ENCODE data around the gene ATOH8.

Gene ATOH8, protein sequence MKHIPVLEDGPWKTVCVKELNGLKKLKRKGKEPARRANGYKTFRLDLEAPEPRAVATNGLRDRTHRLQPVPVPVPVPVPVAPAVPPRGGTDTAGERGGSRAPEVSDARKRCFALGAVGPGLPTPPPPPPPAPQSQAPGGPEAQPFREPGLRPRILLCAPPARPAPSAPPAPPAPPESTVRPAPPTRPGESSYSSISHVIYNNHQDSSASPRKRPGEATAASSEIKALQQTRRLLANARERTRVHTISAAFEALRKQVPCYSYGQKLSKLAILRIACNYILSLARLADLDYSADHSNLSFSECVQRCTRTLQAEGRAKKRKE

DNA sequence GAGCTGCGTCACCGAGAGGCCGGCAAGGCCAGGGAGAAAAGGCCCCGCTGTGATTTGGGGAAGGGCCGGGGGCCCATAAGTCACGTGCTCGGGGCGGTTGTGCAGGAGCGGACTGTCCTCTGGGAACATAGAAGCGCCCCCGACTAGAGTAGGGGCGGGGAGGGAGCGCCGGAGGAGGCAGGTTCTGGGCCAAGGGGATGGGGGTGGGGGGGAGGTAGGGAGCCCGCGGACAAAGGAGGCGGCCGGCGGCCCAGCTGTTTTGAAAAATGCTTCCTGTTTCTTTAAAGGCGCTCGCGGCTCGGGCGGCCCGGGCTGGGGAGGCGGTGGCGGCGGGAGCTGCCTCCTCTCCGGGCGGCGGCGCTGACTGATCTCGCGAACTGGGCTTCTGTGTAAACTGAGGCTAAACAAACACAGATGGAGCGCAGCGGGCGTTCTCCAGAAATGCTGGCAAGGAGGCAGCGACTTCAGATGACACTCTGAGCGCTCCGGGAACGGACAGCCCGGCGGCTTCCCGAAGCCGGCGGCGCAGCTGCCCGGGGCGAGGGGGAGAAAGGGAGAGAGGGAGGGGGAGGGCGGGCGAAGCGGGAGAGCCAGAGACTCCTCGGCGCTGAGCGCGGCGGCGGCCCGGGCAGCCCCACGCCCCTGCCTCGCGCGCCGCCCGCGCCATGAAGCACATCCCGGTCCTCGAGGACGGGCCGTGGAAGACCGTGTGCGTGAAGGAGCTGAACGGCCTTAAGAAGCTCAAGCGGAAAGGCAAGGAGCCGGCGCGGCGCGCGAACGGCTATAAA, at the start of gene ATOH8:
Gene ATOH8 (plus strand): TSS at position 467 of the 788 bp plus-strand sequence. CDS start 199 bp downstream, at position 666.
- Histone ChIP-seq H3K36me3 (ENCODE audit: insufficient read depth, low read length) (no peaks in the 10 kb centered on the region), H3K27me3 (ENCODE audit: insufficient read depth, low read length) (peaks cover 13% of the 10 kb centered on the region), H3K4me1 (ENCODE audit: insufficient read depth, low read length) (peaks cover 19% of the 10 kb centered on the region), H3K4me3 (ENCODE audit: low read length) (peak within 1 kb of the TSS; percentile 60), H2AFZ (ENCODE audit: low read depth, low read length) (peak within 1 kb of the TSS; percentile 63), H3K9me3 (ENCODE audit: low read length) (no peaks in the 10 kb centered on the region)

DNA sequence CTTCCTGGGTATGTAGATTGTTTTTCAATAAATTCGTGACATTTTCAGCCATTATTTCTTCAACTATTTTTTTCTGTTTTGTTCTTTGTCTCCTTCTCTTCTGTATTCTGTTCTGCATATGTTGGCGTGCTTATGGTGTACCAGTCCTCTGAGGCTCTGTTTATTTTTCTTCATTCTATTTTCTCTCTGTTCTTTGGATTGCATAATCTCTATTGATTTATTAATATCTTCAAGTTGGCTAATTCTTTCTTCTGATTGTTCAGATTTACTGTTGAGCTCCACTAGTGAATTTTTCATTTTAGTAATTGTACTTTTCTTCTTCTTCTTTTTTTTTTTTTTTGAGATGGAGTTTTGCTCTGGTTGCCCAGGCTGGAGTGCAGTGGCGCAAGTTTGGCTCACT, 49.8 kb upstream of the ATOH8 start:
- Histone ChIP-seq H3K4me3 (ENCODE audit: low read length) (no peak overlapping the region), H3K27me3 (ENCODE audit: insufficient read depth, low read length) (peaks cover 13% of the 10 kb centered on the region), H3K4me1 (ENCODE audit: insufficient read depth, low read length) (peaks cover 4% of the 10 kb centered on the region), H3K36me3 (ENCODE audit: insufficient read depth, low read length) (no peaks in the 10 kb centered on the region), H3K9me3 (ENCODE audit: low read length) (no peaks in the 10 kb centered on the region), H2AFZ (ENCODE audit: low read depth, low read length) (no peak overlapping the region)

DNA sequence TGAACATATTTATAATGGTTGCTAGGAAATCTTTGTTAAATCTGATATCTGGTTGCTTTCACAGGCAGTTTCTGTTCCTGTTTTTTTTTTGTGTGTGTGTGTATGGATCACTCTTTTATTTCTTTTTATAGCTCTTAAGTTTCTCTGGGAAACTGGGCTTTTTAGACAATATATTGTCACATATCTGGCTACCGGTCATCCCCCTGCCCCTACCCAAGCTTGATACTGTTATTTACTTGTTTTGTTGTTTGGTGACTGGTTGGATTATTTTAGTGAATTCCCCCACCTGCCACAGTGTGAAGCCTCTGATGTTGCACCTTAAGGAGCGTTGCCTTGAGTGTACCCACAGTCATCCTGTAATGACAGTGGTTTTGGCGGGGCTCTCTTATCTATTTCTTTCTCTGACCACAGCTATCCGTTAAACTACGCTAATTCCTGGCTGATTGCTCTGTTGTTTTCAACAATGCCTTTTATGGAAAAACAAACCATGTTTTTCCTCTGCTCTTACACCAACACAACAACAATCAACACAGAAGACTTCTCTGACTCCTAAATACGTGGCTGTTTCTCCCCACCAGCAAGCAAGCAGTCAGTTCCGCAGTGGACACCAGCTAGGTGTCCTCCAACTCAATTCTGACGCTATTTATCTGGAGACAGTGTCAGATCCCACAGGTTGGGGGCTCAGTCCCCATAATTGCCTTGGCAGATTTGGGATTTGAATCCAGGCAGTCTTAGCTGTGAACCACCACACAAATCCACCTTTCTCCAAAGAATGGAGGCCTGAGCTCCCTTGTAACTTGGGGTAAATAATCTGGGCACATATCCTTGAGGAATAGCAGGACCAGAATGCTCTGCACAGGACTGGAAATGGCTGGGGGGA, 48.8 kb upstream of the ATOH8 start:
- Histone ChIP-seq H3K4me1 (ENCODE audit: insufficient read depth, low read length) (peaks cover 4% of the 10 kb centered on the region), H3K9me3 (ENCODE audit: low read length) (no peaks in the 10 kb centered on the region), H3K27me3 (ENCODE audit: insufficient read depth, low read length) (peaks cover 20% of the 10 kb centered on the region), H3K36me3 (ENCODE audit: insufficient read depth, low read length) (no peaks in the 10 kb centered on the region), H2AFZ (ENCODE audit: low read depth, low read length) (no peak overlapping the region), H3K4me3 (ENCODE audit: low read length) (no peak overlapping the region)

DNA sequence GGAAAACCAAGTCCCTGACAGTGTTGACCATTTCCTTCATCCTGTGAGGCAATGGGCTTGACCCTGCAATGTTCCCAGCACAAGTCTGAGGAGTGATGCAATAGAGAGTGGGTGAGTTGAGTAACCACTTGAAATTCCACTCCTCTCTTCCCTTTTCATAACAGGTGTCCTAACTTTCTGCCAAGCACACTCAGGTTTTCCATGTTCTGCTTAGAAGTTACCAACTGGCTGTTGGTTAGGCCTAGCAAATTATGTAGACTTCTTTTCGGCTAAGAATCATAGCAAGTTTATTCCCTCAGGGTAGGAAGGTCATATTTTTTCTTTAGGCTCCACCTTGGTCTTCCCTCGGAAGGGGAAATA, 48.1 kb upstream of the ATOH8 start:
- H3K4me3 ChIP-seq (ENCODE audit: low read length) = no peak overlapping the region
- H2AFZ ChIP-seq (ENCODE audit: low read depth, low read length) = no peak overlapping the region
- H3K9me3 ChIP-seq (ENCODE audit: low read length) = no peaks in the 10 kb centered on the region
- H3K4me1 ChIP-seq (ENCODE audit: insufficient read depth, low read length) = peaks cover 4% of the 10 kb centered on the region
- H3K27me3 ChIP-seq (ENCODE audit: insufficient read depth, low read length) = peaks cover 22% of the 10 kb centered on the region
- H3K36me3 ChIP-seq (ENCODE audit: insufficient read depth, low read length) = no peaks in the 10 kb centered on the region

DNA sequence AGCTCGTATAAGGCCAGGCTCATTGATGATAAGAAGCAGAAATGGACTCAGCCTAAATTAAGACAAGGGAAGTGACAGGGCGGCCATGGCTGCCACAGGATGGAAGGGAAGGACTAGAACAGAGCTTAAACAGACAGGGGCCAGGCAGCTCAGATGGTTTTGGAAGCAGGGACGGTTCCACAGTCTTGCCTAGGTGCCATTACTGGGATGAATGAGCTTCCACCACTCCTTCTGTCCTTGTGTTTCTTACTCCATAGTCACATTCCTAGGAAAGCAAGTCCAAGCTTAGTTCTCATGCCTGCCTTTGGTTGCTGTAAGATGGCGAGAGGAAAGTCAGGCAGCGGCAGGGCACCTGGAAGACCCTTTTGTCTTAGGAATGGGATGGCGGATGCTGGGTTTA, 47.7 kb upstream of the ATOH8 start:
- peaks cover 25% of the 10 kb centered on the region for H3K27me3 ChIP-seq (ENCODE audit: insufficient read depth, low read length)
- H3K9me3 ChIP-seq (ENCODE audit: low read length) = no peaks in the 10 kb centered on the region
- peaks cover 4% of the 10 kb centered on the region for H3K4me1 ChIP-seq (ENCODE audit: insufficient read depth, low read length)
- H2AFZ ChIP-seq (ENCODE audit: low read depth, low read length) = no peak overlapping the region
- no peaks in the 10 kb centered on the region for H3K36me3 ChIP-seq (ENCODE audit: insufficient read depth, low read length)
- no peak overlapping the region for H3K4me3 ChIP-seq (ENCODE audit: low read length)

DNA sequence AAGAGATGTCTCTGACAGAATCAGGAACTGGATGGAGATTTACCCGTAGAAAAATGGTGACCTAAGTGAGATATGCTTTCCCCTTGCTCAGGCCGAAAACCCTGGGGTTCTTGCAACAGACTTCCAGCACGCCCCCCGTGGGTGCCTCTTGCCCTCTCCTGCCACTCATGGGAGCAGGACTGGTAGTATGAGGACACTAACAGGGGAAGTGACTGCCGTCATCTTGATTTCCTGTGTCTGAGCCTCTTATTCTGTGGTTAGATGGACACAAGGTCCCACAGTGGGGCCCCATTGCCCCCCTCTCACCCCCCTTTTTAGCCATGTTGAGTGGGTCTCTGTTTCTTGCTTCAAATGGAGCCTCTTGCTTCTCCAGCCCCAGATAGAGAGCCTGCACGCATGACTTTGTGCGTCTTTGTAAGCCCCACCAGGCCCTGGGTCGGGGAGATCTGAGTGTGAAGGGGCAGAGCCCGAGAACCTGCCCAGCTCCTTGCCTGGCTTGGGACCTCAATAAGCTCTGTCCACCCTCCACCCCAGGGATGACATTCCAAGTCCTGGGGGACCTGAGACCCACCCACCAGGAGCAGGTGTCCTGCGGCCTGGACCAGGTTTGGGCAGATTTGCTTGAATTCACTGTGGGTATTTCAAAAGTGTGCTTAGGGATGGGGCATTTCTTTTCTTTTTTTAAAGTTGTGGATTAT, 47.0 kb upstream of the ATOH8 start:
- Histone ChIP-seq H3K4me3 (ENCODE audit: low read length) (no peak overlapping the region), H3K4me1 (ENCODE audit: insufficient read depth, low read length) (peaks cover under 1% of the 10 kb centered on the region), H2AFZ (ENCODE audit: low read depth, low read length) (no peak overlapping the region), H3K36me3 (ENCODE audit: insufficient read depth, low read length) (no peaks in the 10 kb centered on the region), H3K9me3 (ENCODE audit: low read length) (no peaks in the 10 kb centered on the region), H3K27me3 (ENCODE audit: insufficient read depth, low read length) (peaks cover 25% of the 10 kb centered on the region)

DNA sequence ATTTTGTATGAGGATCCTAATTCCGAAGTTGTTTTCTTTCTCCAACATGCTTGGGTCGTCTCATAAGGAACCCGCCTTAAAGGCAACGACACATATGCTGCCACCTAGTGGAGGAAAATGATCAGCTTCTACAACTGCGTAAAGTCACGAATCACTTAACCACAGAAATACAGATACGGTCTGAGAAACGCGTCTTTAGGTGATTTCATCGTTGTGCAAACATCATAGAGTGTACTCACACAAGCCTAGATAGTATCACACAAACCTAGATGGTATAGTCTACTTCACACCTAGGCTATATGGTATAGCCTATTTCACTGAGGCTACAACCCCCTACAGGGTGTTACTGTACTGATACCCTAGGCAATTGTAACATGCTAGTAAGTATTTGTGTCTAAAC, 46.5 kb upstream of the ATOH8 start:
- H2AFZ ChIP-seq (ENCODE audit: low read depth, low read length) = no peak overlapping the region
- no peaks in the 10 kb centered on the region for H3K9me3 ChIP-seq (ENCODE audit: low read length)
- peaks cover 27% of the 10 kb centered on the region for H3K27me3 ChIP-seq (ENCODE audit: insufficient read depth, low read length)
- H3K4me1 ChIP-seq (ENCODE audit: insufficient read depth, low read length) = no peaks in the 10 kb centered on the region
- no peak overlapping the region for H3K4me3 ChIP-seq (ENCODE audit: low read length)
- no peaks in the 10 kb centered on the region for H3K36me3 ChIP-seq (ENCODE audit: insufficient read depth, low read length)

DNA sequence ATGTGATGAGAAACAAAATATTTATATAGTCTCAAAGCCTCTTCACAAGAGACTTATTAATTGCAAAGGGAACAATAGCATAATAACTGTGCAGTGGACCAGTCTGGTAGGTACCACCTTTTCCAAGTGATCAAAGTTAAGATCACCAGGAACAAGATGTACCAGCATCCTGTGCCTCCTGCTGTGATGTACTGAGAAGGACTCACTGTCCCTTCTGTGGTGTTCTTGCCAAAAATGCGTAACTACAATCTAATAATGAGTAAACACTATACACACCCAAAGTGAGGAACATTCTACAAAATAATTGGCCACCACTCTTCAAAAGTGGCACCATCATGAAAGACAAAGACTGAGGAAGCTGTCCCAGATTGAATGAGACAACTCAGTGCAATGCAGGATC, 45.1 kb upstream of the ATOH8 start:
- Histone ChIP-seq H2AFZ (ENCODE audit: low read depth, low read length) (no peak overlapping the region), H3K36me3 (ENCODE audit: insufficient read depth, low read length) (no peaks in the 10 kb centered on the region), H3K4me3 (ENCODE audit: low read length) (no peak overlapping the region), H3K9me3 (ENCODE audit: low read length) (no peaks in the 10 kb centered on the region), H3K27me3 (ENCODE audit: insufficient read depth, low read length) (peaks cover 33% of the 10 kb centered on the region), H3K4me1 (ENCODE audit: insufficient read depth, low read length) (no peaks in the 10 kb centered on the region)

DNA sequence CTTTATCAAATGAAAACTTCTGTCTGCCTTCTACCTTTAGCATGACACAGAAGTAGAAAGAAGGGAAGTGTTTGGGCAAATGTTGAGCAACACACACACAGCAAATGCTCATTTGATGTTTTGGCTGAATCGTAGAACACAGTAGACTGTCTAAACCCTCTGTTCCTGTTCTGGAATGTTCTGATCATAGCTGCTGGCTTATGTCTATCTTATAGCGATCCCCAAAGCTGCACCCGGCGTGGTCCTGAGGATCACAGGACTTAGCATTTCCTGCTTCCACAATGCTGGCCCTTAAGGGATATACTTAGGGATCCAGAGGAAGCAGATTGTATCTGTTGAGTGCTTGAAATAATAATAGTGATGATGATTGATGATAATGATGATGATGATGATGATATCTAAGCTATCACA, 44.4 kb upstream of the ATOH8 start:
- Histone ChIP-seq H3K4me3 (ENCODE audit: low read length) (no peak overlapping the region), H2AFZ (ENCODE audit: low read depth, low read length) (no peak overlapping the region), H3K36me3 (ENCODE audit: insufficient read depth, low read length) (no peaks in the 10 kb centered on the region), H3K9me3 (ENCODE audit: low read length) (no peaks in the 10 kb centered on the region), H3K27me3 (ENCODE audit: insufficient read depth, low read length) (peaks cover 33% of the 10 kb centered on the region), H3K4me1 (ENCODE audit: insufficient read depth, low read length) (no peaks in the 10 kb centered on the region)

DNA sequence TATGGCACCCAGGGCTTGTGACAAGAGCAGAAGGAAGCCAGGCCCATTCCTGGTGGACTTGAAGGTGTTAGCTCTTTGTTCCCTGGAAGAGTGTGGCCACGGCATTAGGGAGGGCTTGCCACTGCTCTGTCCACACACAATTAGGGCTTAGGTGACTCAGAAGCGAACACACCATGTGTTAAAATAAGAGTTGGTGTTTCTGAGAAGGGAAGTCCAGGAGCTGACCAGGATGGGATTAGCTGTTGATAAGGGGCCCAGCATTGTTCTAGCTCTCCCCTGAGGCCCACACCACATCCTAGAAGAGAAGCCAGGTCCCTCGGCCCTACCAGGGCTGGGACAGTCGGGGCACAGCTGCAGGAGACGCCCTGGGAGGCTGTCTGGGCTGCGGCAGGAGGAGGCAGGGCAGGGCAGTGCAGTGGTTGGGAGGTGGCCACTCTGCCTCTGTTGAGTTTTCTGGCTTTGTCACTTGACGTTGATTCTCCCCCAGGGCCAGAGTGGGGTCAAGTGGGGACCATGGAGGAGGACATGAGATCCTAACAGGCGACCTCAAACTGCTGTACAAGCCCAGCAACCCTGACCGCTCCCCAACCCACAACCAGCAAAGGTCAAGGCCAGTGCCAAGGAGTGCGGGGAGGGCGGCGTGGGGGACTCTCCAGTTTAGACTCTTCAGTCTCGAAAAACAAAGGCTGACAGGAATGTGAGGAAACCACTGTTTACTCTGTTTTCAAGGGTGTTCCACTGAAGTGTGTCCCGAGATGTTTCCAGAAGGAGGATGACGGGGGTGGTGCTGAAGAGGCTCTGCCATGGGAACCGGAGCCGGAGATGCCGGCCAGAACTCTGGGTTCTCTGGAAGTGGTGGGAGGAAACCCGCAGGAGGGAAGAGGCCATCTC, 42.9 kb upstream of the ATOH8 start:
- H3K36me3 ChIP-seq (ENCODE audit: insufficient read depth, low read length) = no peaks in the 10 kb centered on the region

DNA sequence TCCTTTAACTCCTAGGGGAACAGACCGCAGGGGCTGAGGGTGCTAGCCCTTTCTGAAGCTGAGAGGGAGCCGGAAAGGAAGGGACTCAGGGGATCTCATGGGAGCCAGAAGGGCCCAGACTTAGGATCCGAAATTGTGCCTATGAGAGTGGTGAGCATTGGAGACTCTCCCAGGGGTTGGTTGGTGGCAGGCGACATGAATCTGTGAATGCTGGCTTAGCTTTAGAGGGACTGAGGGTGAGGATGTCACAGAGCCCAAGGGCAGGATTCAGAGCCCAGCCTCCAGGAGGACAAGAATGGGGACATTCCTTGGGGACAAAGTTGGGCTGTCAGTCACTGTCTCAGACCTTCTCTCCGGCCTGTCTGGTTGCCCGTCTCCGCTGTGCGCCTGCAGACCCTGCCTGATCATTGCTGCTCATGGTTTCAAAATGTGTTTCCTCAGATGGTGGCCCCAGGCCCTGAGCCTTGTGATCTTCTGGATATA, 42.2 kb upstream of the ATOH8 start:
- Histone ChIP-seq H3K36me3 (ENCODE audit: insufficient read depth, low read length) (no peaks in the 10 kb centered on the region), H3K4me1 (ENCODE audit: insufficient read depth, low read length) (no peaks in the 10 kb centered on the region), H3K27me3 (ENCODE audit: insufficient read depth, low read length) (peaks cover 28% of the 10 kb centered on the region), H2AFZ (ENCODE audit: low read depth, low read length) (no peak overlapping the region), H3K9me3 (ENCODE audit: low read length) (no peaks in the 10 kb centered on the region), H3K4me3 (ENCODE audit: low read length) (no peak overlapping the region)

More for the DNA sequence above, 42.9 kb upstream of the ATOH8 start:
- Histone ChIP-seq H3K27me3 (ENCODE audit: insufficient read depth, low read length) (peaks cover 33% of the 10 kb centered on the region), H3K4me1 (ENCODE audit: insufficient read depth, low read length) (no peaks in the 10 kb centered on the region), H2AFZ (ENCODE audit: low read depth, low read length) (no peak overlapping the region), H3K9me3 (ENCODE audit: low read length) (no peaks in the 10 kb centered on the region), H3K4me3 (ENCODE audit: low read length) (no peak overlapping the region)

DNA sequence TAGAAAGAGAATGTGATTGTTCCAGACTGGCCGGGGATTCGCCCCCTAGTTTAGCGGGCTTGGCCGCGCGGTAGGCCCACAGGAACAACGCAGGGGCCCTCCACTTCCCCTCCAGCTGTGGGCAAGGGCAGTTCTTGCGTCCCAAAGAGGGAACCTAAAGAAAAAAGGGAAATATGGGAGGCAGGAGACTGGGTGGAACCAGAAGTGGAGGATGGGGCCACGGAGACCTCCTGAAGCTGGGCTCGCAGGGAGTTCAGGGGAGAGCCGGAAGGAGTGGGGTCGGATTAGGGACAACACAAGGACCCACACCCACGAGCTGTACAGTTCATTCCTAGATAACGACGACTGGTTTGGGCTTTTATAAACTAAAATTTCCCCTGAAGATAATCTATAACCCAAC, 41.5 kb upstream of the ATOH8 start:
- Histone ChIP-seq H3K36me3 (ENCODE audit: insufficient read depth, low read length) (no peaks in the 10 kb centered on the region), H3K4me1 (ENCODE audit: insufficient read depth, low read length) (no peaks in the 10 kb centered on the region), H3K9me3 (ENCODE audit: low read length) (no peaks in the 10 kb centered on the region), H3K27me3 (ENCODE audit: insufficient read depth, low read length) (peaks cover 28% of the 10 kb centered on the region), H3K4me3 (ENCODE audit: low read length) (no peak overlapping the region), H2AFZ (ENCODE audit: low read depth, low read length) (no peak overlapping the region)

Measured in neuron (in vitro differentiated cells).